HepG2 (cell line): ENCODE results near the gene SARS2. TPM values are rescaled to one million over a fixed set of nuclear protein-coding genes. Genes with fewer than 3 reads are reported as not detected.

Source experiments
- ATAC-seq: fragments of 200-7000 bp; cut with Tn5 transposase; 3 replicates; pipeline ENCODE4 v1.9.1; 2020; ENCODE audit warnings: mild to moderate bottlenecking, moderate library complexity
- BruUV-seq: library from RNA; stranded (reverse); fragments of 400-500 nt; replicated peaks from 2 replicates; lab custom pipeline; 2021; lab: Mats Ljungman, UMichigan
- CTCF ChIA-PET: fragments of 300-600 bp; formaldehyde crosslinking; extraction: SDS; loops from one replicate; lab custom pipeline; 2021; ENCODE audit warnings: low total read pairs, inconsistent platforms, low intra/inter-chr PET ratio; lab: Yijun Ruan, JAX
- POLR2A ChIA-PET: fragments of 350-600 bp; sonication (Branson Sonifier 250); formaldehyde crosslinking; loops from one replicate; lab custom pipeline; 2020; ENCODE audit warnings: antibody characterized with exemption, inconsistent platforms; lab: Yijun Ruan, JAX
- DNase-seq: peaks from one replicate; pipeline ENCODE4 v3.0.0-alpha.2; 2015; ENCODE audit warnings: low spot score
- FAIRE-seq: peaks from 3 replicates; lab custom pipeline; 2011; peaks lifted over from hg19 to GRCh38; lab: Jason Lieb, UNC
- H2AFZ ChIP-seq: one replicate; pipeline ENCODE4 v1.6.1; 2011; ENCODE audit warnings: low read length, inconsistent platforms
- H3K27ac ChIP-seq: fragments of 300-600 bp; 3 replicates; pipeline ENCODE4 v1.8.0; 2011; ENCODE audit warnings: mixed run types, mild to moderate bottlenecking, mixed read lengths, low read length, inconsistent platforms; ENCODE audit not compliant: insufficient read depth; ENCODE audit errors: extremely low read length
- H3K27me3 ChIP-seq, 2 experiments: fragments of 200-600 bp in 1 of 2; 2 replicates in 1 of 2; 3 replicates in 1 of 2; pipeline versions ENCODE4 v1.6.0 to v1.8.0; 2011; ENCODE audit warnings: low read length in 2 of 2, mild to moderate bottlenecking in 2 of 2, moderate library complexity in 2 of 2, inconsistent platforms in 1 of 2; ENCODE audit not compliant: insufficient read depth in 2 of 2, control insufficient read depth in 1 of 2
- H3K36me3 ChIP-seq, 2 experiments: fragments of 200-600 bp in 1 of 2; replicated peaks in 1 of 2; 2 replicates in 1 of 2; 3 replicates in 1 of 2; pipeline versions ENCODE4 v1.5.1 to v1.8.0; 2011; ENCODE audit warnings: low read length in 2 of 2, inconsistent platforms in 1 of 2; ENCODE audit not compliant: insufficient read depth in 2 of 2, control insufficient read depth in 1 of 2
- H3K4me1 ChIP-seq: 2 replicates; pipeline ENCODE4 v1.5.1; 2012; ENCODE audit warnings: low read length, inconsistent platforms; ENCODE audit not compliant: insufficient read depth
- H3K4me2 ChIP-seq: 2 replicates; pipeline ENCODE4 v1.6.0; 2011; ENCODE audit warnings: low read depth, low read length, inconsistent platforms
- H3K4me3 ChIP-seq, 3 experiments: fragments of 200-600 bp in 1 of 3; sonication (generic), shearing (Covaris generic) in 1 of 3; replicated peaks in 1 of 3; 2 replicates each; pipeline ENCODE4 v1.5.1; 2011 to 2016; ENCODE audit warnings: low read length in 3 of 3, inconsistent platforms in 2 of 3, low read depth in 2 of 3, mild to moderate bottlenecking in 2 of 3, control low read depth in 1 of 3, mixed read lengths in 1 of 3; ENCODE audit not compliant: insufficient read depth in 1 of 3
- H3K79me2 ChIP-seq: one replicate; pipeline ENCODE4 v1.6.1; 2011; ENCODE audit warnings: low read length, inconsistent platforms; ENCODE audit not compliant: insufficient read depth
- H3K9ac ChIP-seq: 2 replicates; pipeline ENCODE4 v1.6.0; 2011; ENCODE audit warnings: mild to moderate bottlenecking, low read depth, low read length, inconsistent platforms; ENCODE audit not compliant: insufficient read depth
- H3K9me3 ChIP-seq: 2 replicates; pipeline ENCODE4 v1.5.1; 2012; ENCODE audit warnings: mild to moderate bottlenecking, low read length
- H4K20me1 ChIP-seq: 2 replicates; pipeline ENCODE4 v1.6.0; 2011; ENCODE audit warnings: inconsistent platforms, mild to moderate bottlenecking, low read length, moderate library complexity; ENCODE audit not compliant: insufficient read depth
- ATAD3A ChIP-seq: sonication (generic); formaldehyde crosslinking; IDR thresholded peaks from 2 replicates; pipeline ENCODE4 v1.4.0; 2020; ENCODE audit warnings: missing genetic modification reagents
- ATM ChIP-seq: fragments of 450-650 bp; IDR thresholded peaks from 2 replicates; pipeline ENCODE4 v1.7.1; 2017; ENCODE audit warnings: mild to moderate bottlenecking, borderline replicate concordance
- CCAR2 ChIP-seq: fragments of 200-400 bp; formaldehyde crosslinking; optimal IDR thresholded peaks from 2 replicates; pipeline ENCODE3; 2018; ENCODE audit warnings: low read depth, mild to moderate bottlenecking, low read length, moderate library complexity
- DMAP1 ChIP-seq: IDR thresholded peaks from 2 replicates; pipeline ENCODE4 v1.6.1; 2016
- DRAP1 ChIP-seq: IDR thresholded peaks from 2 replicates; pipeline ENCODE4 v1.6.1; 2016; ENCODE audit warnings: missing genetic modification reagents, missing compliant biosample characterization
- HNF1B ChIP-seq: sonication (generic); formaldehyde crosslinking; IDR thresholded peaks from 2 replicates; pipeline ENCODE4 v1.5.1; 2020; ENCODE audit warnings: mild to moderate bottlenecking, moderate library complexity, missing genetic modification reagents
- KAT8 ChIP-seq: IDR thresholded peaks from 2 replicates; pipeline ENCODE4 v1.6.1; 2016; ENCODE audit warnings: missing genetic modification reagents, missing compliant biosample characterization
- KLF6 ChIP-seq: IDR thresholded peaks from 2 replicates; pipeline ENCODE4 v1.8.0; 2016; ENCODE audit warnings: missing biosample characterization, missing genetic modification reagents
- NCOA1 ChIP-seq: sonication (generic); formaldehyde crosslinking; IDR thresholded peaks from 2 replicates; pipeline ENCODE4 v1.9.0; 2021; ENCODE audit warnings: missing genetic modification reagents
- NFYB ChIP-seq: sonication (generic); formaldehyde crosslinking; IDR thresholded peaks from 2 replicates; pipeline ENCODE4 v1.4.0; 2020; ENCODE audit warnings: missing genetic modification reagents
- NONO ChIP-seq, 2 experiments: fragments of 450-650 bp in 1 of 2; sonication (generic) in 1 of 2; formaldehyde crosslinking in 1 of 2; IDR thresholded peaks in 1 of 2; conservative IDR thresholded peaks in 1 of 2; 2 replicates each; pipeline versions ENCODE4 v1.6.1 to v1.8.0; 2017 to 2022; ENCODE audit warnings: mild to moderate bottlenecking in 1 of 2, missing genetic modification reagents in 1 of 2, moderate library complexity in 1 of 2
- PAF1 ChIP-seq: IDR thresholded peaks from 2 replicates; pipeline ENCODE4 v1.6.1; 2016; ENCODE audit warnings: missing genetic modification reagents, missing compliant biosample characterization
- WIZ ChIP-seq: sonication (generic); formaldehyde crosslinking; IDR thresholded peaks from 2 replicates; pipeline ENCODE4 v1.5.1; 2020; ENCODE audit warnings: mild to moderate bottlenecking, missing genetic modification reagents
- ZBTB25 ChIP-seq: IDR thresholded peaks from 2 replicates; pipeline ENCODE4 v1.6.1; 2018; ENCODE audit warnings: missing genetic modification reagents
- ZNF326 ChIP-seq: sonication (generic); formaldehyde crosslinking; IDR thresholded peaks from 2 replicates; pipeline ENCODE4 v1.4.0; 2020; ENCODE audit warnings: missing genetic modification reagents, borderline replicate concordance
- ZNF354B ChIP-seq: sonication (generic); formaldehyde crosslinking; IDR thresholded peaks from 2 replicates; pipeline ENCODE4 v1.8.0; 2022; ENCODE audit warnings: mild to moderate bottlenecking, missing genetic modification reagents
- ZNF646 ChIP-seq: sonication (generic); formaldehyde crosslinking; IDR thresholded peaks from 2 replicates; pipeline ENCODE4 v1.9.0; 2021; ENCODE audit warnings: mild to moderate bottlenecking, missing genetic modification reagents
- ZNF713 ChIP-seq: sonication (generic); formaldehyde crosslinking; IDR thresholded peaks from 2 replicates; pipeline ENCODE4 v1.4.0; 2020; ENCODE audit warnings: mild to moderate bottlenecking, missing genetic modification reagents
- WGBS: methylation state at CpG from one replicate; pipeline ENCODE4 v1.1.6; 2017; ENCODE audit warnings: low lambda C conversion rate; 5-methylcytosine and 5-hydroxymethylcytosine counted together
- in situ Hi-C: cut with HindIII; loops from 2 replicates; pipeline ENCODE4 v1.10.0; 2017; ENCODE audit warnings: low pct_unique_long_range_greater_than_20kb; ENCODE audit not compliant: extremely low pct_ligation_motif_present
- intact Hi-C: fragments of 100-400 bp; cut with micrococcal nuclease; formaldehyde crosslinking; loops from one replicate; pipeline ENCODE4 v1.10.0; 2022; ENCODE audit not compliant: unreplicated experiment
- polyA plus RNA-seq, 8 experiments: library from polyadenylated mRNA; depleted of rRNA in 3 of 8; stranded (reverse) in 7 of 8; unstranded in 1 of 8; fragments of >200 nt; fragmentation: Illumina TruSeq in 4 of 8; extraction: Trizol in 4 of 8; gene quantifications; 2 replicates each; pipeline versions ENCODE4 v1.2.1 to v1.2.3, GENCODE V29; 2011 to 2016; ENCODE audit warnings: low read depth in 4 of 8, missing spikeins in 1 of 8, mixed read lengths in 1 of 8; ENCODE audit not compliant: insufficient read depth in 1 of 8
- total RNA-seq, 5 experiments: library from RNA; depleted of rRNA; stranded (reverse); fragments of >200 nt; fragmentation: Illumina TruSeq; extraction: Trizol; gene quantifications; 2 replicates each; pipeline ENCODE4 v1.2.3, GENCODE V29; 2016; ENCODE audit warnings: low read depth in 1 of 5

The SARS2 gene
- total and polyA plus RNA-seq, 2 of the 13 experiments (the other 11 are each of a cell fraction or from before 2014, with no cell fraction given), result 40.0 to 48.6 TPM

- no peak for ATAC-seq
- DNase-seq, result no peak
- Histone ChIP-seq H4K20me1 (no peaks in the 10 kb centered on the region), H2AFZ (no peak overlapping the region), H3K36me3 (no peaks in the 10 kb centered on the region), H3K27ac (no peak overlapping the region), H3K79me2 (no peaks in the 10 kb centered on the region), H3K4me3 (no peak overlapping the region), H3K4me1 (peaks cover 14% of the 10 kb centered on the region), H3K27me3 (no peaks in the 10 kb centered on the region), H3K9me3 (no peaks in the 10 kb centered on the region), H3K9ac (no peak overlapping the region), H3K4me2 (no peak overlapping the region)
- intact Hi-C loops, result no loop called here
- FAIRE-seq, result no peak
- ChIA-PET CTCF (no interaction called here), POLR2A (interaction anchor here (1.8 kb wide), 1 partner anchor 9 kb away, joined by 6 read pairs; the partner anchor contains the start of gene RINL)
- in situ Hi-C loops, result no loop called here
- WGBS, result 96% methylated on average over 4 of the region's 6 CpGs
- no TSS peak for BruUV-seq
- TF ChIP-seq ZNF326 (no peak), ZNF646 (CRISPR knock-in tag) (no peak), HNF1B (CRISPR knock-in tag) (no peak), ZNF713 (CRISPR knock-in tag) (no peak), ZNF354B (CRISPR knock-in tag) (no peak), NONO (IDR thresholded peaks at IDR 0.05) (no peak), NONO (CRISPR knock-in tag; conservative IDR thresholded peaks at IDR 0.05) (no peak), NFYB (CRISPR knock-in tag) (no peak), CCAR2 (no peak), DRAP1 (no peak), WIZ (no peak), KLF6 (no peak), ATAD3A (CRISPR knock-in tag) (no peak), DMAP1 (CRISPR knock-in tag) (no peak), ATM (no peak), KAT8 (no peak), PAF1 (CRISPR knock-in tag) (no peak), ZBTB25 (CRISPR knock-in tag) (no peak), NCOA1 (CRISPR knock-in tag) (no peak)
These were observed 62.0 kb downstream of the SARS2 start for GRCh38 chr19:38868551-38868950.
